ENCODE measurements around the gene EPGN. TPM values are rescaled to one million over a fixed set of nuclear protein-coding genes. Genes with fewer than 3 reads are reported as not detected.

Gene EPGN
- total and polyA plus RNA-seq, 5 donors from 2014 or later: 0.54 TPM; not detected in 4

DNA sequence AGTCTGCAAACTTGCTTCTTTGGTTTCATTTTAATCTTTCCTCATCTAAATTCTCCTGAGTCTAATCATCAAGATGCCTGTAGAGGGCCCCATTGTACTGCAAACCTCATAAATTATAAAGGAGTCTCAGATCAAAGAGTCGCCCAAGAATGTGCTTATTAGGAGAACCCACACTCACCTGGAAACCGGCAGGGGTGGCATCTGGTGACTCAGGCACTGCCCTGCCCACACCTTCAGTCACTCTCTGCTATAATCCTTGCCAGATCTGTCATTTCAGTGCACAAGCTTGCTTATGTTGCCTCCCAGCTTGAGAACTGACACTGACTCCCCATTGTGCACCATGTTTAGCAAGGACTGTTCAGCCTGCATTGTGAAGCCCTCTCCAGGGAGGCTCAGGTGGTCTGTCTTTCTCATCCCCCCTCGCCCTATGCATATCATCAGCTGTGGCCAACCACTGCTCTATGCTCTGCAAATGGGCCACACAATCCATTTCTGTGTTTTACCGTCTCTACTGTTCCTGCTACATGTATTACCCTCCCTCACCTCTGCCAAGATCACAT is 12.4 kb downstream of the EPGN start:
- peak in 2 of 3 donors; percentile 1 to 56 for DNase-seq
- Mint-ChIP-seq H3K4me1 (no peaks in the 10 kb centered on the region), H3K27ac (no peak overlapping the region), H3K4me3 (no peak overlapping the region), H3K9me3 (no peaks in the 10 kb centered on the region), H3K36me3 (no peaks in the 10 kb centered on the region), H3K27me3 (peaks cover 4% of the 10 kb centered on the region)
- ATAC-seq (ENCODE audit: low read depth in 2 of 2): peak in 1 of 2 donors; percentile 43
- Histone ChIP-seq H3K4me1 (ENCODE audit: control insufficient read depth, insufficient read depth, low read length, poor library complexity, severe bottlenecking) (no peaks in the 10 kb centered on the region), H3K36me3 (ENCODE audit: control insufficient read depth, insufficient read depth, low read length) (no peaks in the 10 kb centered on the region), H3K9me3 (ENCODE audit: control insufficient read depth in 2 of 2, low read length in 2 of 2) (no peaks in the 10 kb centered on the region), H3K27me3 (ENCODE audit: control insufficient read depth, insufficient read depth, low read length) (peaks cover 3% of the 10 kb centered on the region), H3K27ac (ENCODE audit: insufficient read depth, low read length, poor library complexity, severe bottlenecking) (no peak overlapping the region), H3K4me3 (ENCODE audit: low read depth, low read length) (no peak overlapping the region)

DNA sequence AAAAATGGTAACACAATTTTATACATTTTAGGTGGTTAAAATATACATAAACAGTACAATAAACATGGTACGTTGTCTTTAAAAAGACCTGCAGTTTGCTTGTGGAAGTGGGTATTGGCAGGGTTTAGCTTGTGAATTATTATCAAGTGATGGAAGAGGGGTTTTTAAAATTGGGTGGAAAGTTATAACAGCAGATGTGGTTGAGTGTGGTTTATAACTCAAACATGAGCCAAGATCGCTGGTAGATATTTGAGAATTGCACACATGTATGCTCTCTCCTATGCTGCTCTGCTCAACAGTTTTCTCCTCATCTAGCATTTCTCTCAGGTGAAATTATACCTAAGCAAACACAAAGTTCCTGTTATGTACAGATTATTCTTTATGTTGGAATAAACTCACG is 14.0 kb downstream of the EPGN start:
- Histone ChIP-seq H3K27me3 (ENCODE audit: control insufficient read depth, insufficient read depth, low read length) (peaks cover 3% of the 10 kb centered on the region), H3K9me3 (ENCODE audit: control insufficient read depth in 2 of 2, low read length in 2 of 2) (no peaks in the 10 kb centered on the region), H3K27ac (ENCODE audit: insufficient read depth, low read length, poor library complexity, severe bottlenecking) (no peak overlapping the region), H3K4me1 (ENCODE audit: control insufficient read depth, insufficient read depth, low read length, poor library complexity, severe bottlenecking) (no peaks in the 10 kb centered on the region), H3K36me3 (ENCODE audit: control insufficient read depth, insufficient read depth, low read length) (no peaks in the 10 kb centered on the region), H3K4me3 (ENCODE audit: low read depth, low read length) (no peak overlapping the region)
- ATAC-seq (ENCODE audit: low read depth in 2 of 2) (no peak), DNase-seq (no peak)
- Mint-ChIP-seq H3K27me3 (peaks cover 3% of the 10 kb centered on the region), H3K36me3 (no peaks in the 10 kb centered on the region), H3K4me3 (no peak overlapping the region), H3K9me3 (no peaks in the 10 kb centered on the region), H3K4me1 (no peaks in the 10 kb centered on the region), H3K27ac (no peak overlapping the region)

DNA sequence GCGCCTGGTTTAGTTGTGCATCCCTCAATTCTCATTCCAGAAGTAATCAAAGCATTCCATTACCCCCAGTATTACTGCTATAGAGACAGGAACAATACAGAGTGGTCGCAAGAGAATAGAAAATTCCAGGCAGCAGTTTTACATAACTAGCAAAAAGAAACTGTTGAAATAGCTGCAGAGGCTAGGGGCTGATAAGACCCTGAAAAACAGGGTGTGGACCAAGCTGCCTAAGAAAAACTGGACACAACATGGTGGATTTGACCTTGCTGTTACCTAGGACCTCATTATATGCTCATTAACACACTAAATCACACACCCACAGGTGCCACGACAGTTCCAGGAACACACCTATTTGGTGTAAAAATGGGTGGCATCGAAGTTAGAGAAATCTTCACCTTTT is 15.4 kb downstream of the EPGN start:
- H3K27me3 Mint-ChIP-seq: no peaks in the 10 kb centered on the region
- H3K27ac Mint-ChIP-seq: no peak overlapping the region
- no peaks in the 10 kb centered on the region for H3K9me3 ChIP-seq (ENCODE audit: control insufficient read depth in 2 of 2, low read length in 2 of 2)
- ATAC-seq (ENCODE audit: low read depth in 2 of 2): no peak
- H3K27ac ChIP-seq (ENCODE audit: insufficient read depth, low read length, poor library complexity, severe bottlenecking): no peak overlapping the region
- no peaks in the 10 kb centered on the region for H3K4me1 Mint-ChIP-seq
- H3K36me3 ChIP-seq (ENCODE audit: control insufficient read depth, insufficient read depth, low read length): no peaks in the 10 kb centered on the region
- no peaks in the 10 kb centered on the region for H3K36me3 Mint-ChIP-seq
- H3K4me3 ChIP-seq (ENCODE audit: low read depth, low read length): no peak overlapping the region
- no peaks in the 10 kb centered on the region for H3K4me1 ChIP-seq (ENCODE audit: control insufficient read depth, insufficient read depth, low read length, poor library complexity, severe bottlenecking)
- H3K4me3 Mint-ChIP-seq: no peak overlapping the region
- no peaks in the 10 kb centered on the region for H3K9me3 Mint-ChIP-seq
- H3K27me3 ChIP-seq (ENCODE audit: control insufficient read depth, insufficient read depth, low read length): peaks cover 3% of the 10 kb centered on the region
- no peak for DNase-seq

DNA sequence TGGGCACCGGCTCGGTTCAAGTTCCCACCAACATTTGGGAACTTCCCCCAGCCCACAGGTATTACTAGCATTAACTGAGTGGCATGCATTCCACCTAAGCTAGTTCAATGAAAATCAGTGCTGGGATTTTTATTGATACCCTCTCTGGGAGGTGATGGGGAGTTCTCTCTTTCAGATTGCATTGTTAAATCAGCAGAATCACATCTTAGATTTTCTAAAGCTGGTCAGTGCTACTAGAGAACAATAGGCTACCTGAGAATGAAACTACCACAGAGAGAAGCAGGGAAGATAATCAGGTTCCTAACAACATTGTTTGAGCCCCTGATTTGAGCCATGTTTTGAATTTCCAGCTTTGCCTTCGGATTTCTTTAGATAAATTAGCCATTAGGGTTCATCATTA is 16.0 kb downstream of the EPGN start:
- Mint-ChIP-seq H3K4me1 (no peaks in the 10 kb centered on the region), H3K9me3 (no peaks in the 10 kb centered on the region), H3K4me3 (no peak overlapping the region), H3K27ac (no peak overlapping the region), H3K27me3 (no peaks in the 10 kb centered on the region), H3K36me3 (no peaks in the 10 kb centered on the region)
- ATAC-seq (ENCODE audit: low read depth in 2 of 2) (no peak), DNase-seq (no peak)
- H3K9me3 ChIP-seq (ENCODE audit: control insufficient read depth in 2 of 2, low read length in 2 of 2): no peaks in the 10 kb centered on the region
- no peak overlapping the region for H3K4me3 ChIP-seq (ENCODE audit: low read depth, low read length)
- no peaks in the 10 kb centered on the region for H3K36me3 ChIP-seq (ENCODE audit: control insufficient read depth, insufficient read depth, low read length)
- H3K27ac ChIP-seq (ENCODE audit: insufficient read depth, low read length, poor library complexity, severe bottlenecking): no peak overlapping the region
- H3K4me1 ChIP-seq (ENCODE audit: control insufficient read depth, insufficient read depth, low read length, poor library complexity, severe bottlenecking): no peaks in the 10 kb centered on the region
- H3K27me3 ChIP-seq (ENCODE audit: control insufficient read depth, insufficient read depth, low read length): peaks cover 3% of the 10 kb centered on the region

DNA sequence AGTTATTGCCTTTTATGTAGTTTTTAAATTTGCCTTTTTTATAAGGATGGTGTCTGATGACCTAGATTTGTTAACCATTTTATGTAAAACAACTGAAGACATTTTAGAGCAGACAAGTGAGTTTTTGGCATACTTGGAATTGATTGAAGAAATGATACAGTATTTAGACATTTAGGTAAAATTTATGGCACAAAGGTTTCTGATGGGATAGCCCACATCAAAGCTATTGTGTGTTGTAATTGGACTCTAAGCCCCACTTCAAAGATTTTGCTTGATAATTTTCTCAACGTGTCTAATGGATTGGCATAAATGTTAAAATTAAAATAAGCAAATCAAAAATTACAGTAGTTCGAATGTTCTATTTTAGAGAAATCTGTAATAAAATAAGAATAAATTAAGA is 17.6 kb downstream of the EPGN start:
- no peak for DNase-seq
- Mint-ChIP-seq H3K27me3 (no peaks in the 10 kb centered on the region), H3K4me3 (no peak overlapping the region), H3K9me3 (no peaks in the 10 kb centered on the region), H3K27ac (no peak overlapping the region), H3K4me1 (no peaks in the 10 kb centered on the region), H3K36me3 (no peaks in the 10 kb centered on the region)
- Histone ChIP-seq H3K27ac (ENCODE audit: insufficient read depth, low read length, poor library complexity, severe bottlenecking) (no peak overlapping the region), H3K9me3 (ENCODE audit: control insufficient read depth in 2 of 2, low read length in 2 of 2) (no peaks in the 10 kb centered on the region), H3K4me1 (ENCODE audit: control insufficient read depth, insufficient read depth, low read length, poor library complexity, severe bottlenecking) (no peaks in the 10 kb centered on the region), H3K27me3 (ENCODE audit: control insufficient read depth, insufficient read depth, low read length) (peaks cover 3% of the 10 kb centered on the region), H3K36me3 (ENCODE audit: control insufficient read depth, insufficient read depth, low read length) (no peaks in the 10 kb centered on the region), H3K4me3 (ENCODE audit: low read depth, low read length) (no peak overlapping the region)
- no peak for ATAC-seq (ENCODE audit: low read depth in 2 of 2)

DNA sequence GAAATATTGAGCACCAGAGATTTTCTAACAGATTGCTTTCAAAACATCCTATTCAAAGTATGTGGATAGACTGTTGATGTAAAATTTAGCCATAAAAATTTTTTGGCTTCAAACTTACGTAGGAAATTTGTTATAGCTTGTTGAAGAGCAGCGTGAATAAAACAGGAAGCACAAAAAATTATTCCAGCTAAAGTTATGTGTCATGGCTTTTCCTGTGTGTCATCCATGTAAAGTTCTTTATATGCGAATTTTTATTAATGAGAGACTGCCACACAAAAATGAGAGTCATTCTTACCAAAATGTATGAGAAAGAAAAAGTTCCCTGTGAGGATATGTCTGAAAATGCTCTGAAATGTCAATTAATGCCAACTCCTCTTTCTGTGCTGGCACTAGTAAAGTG is 19.5 kb downstream of the EPGN start:
- no peaks in the 10 kb centered on the region for H3K9me3 ChIP-seq (ENCODE audit: control insufficient read depth in 2 of 2, low read length in 2 of 2)
- H3K4me3 ChIP-seq (ENCODE audit: low read depth, low read length): no peak overlapping the region
- no peak overlapping the region for H3K27ac ChIP-seq (ENCODE audit: insufficient read depth, low read length, poor library complexity, severe bottlenecking)
- H3K4me3 Mint-ChIP-seq: no peak overlapping the region
- H3K9me3 Mint-ChIP-seq: no peaks in the 10 kb centered on the region
- no peak overlapping the region for H3K27ac Mint-ChIP-seq
- no peaks in the 10 kb centered on the region for H3K36me3 Mint-ChIP-seq
- H3K27me3 ChIP-seq (ENCODE audit: control insufficient read depth, insufficient read depth, low read length): peaks cover 1% of the 10 kb centered on the region
- H3K27me3 Mint-ChIP-seq: no peaks in the 10 kb centered on the region
- no peaks in the 10 kb centered on the region for H3K4me1 Mint-ChIP-seq
- ATAC-seq (ENCODE audit: low read depth in 2 of 2) (no peak), DNase-seq (no peak)
- no peaks in the 10 kb centered on the region for H3K4me1 ChIP-seq (ENCODE audit: control insufficient read depth, insufficient read depth, low read length, poor library complexity, severe bottlenecking)
- no peaks in the 10 kb centered on the region for H3K36me3 ChIP-seq (ENCODE audit: control insufficient read depth, insufficient read depth, low read length)

DNA sequence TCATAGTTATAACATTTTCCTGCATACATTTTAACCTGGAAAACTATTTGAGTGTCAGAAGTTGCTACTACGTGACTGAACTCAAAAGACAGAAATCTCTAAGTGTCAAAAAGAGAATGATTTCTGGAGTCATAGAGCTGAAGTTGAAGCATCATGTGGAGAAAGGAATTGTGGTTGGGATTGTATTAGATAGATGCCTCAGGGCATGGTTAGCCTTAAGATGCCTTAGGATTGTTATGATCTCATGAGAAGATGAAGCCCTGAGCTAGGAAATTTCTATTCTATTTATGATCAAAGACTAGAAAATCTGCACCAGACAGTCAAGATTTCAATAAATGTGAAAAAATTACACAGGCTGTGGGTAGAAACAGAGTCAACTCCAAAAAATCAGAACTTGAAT is 20.2 kb downstream of the EPGN start:
- no peaks in the 10 kb centered on the region for H3K27me3 ChIP-seq (ENCODE audit: control insufficient read depth, insufficient read depth, low read length)
- no peaks in the 10 kb centered on the region for H3K4me1 ChIP-seq (ENCODE audit: control insufficient read depth, insufficient read depth, low read length, poor library complexity, severe bottlenecking)
- H3K27ac Mint-ChIP-seq: no peak overlapping the region
- H3K27me3 Mint-ChIP-seq: no peaks in the 10 kb centered on the region
- no peak overlapping the region for H3K4me3 ChIP-seq (ENCODE audit: low read depth, low read length)
- ATAC-seq (ENCODE audit: low read depth in 2 of 2): no peak
- no peaks in the 10 kb centered on the region for H3K36me3 Mint-ChIP-seq
- no peak overlapping the region for H3K27ac ChIP-seq (ENCODE audit: insufficient read depth, low read length, poor library complexity, severe bottlenecking)
- H3K4me3 Mint-ChIP-seq: no peak overlapping the region
- no peaks in the 10 kb centered on the region for H3K4me1 Mint-ChIP-seq
- H3K9me3 Mint-ChIP-seq: no peaks in the 10 kb centered on the region
- DNase-seq: no peak
- H3K36me3 ChIP-seq (ENCODE audit: control insufficient read depth, insufficient read depth, low read length): no peaks in the 10 kb centered on the region
- no peaks in the 10 kb centered on the region for H3K9me3 ChIP-seq (ENCODE audit: control insufficient read depth in 2 of 2, low read length in 2 of 2)

DNA sequence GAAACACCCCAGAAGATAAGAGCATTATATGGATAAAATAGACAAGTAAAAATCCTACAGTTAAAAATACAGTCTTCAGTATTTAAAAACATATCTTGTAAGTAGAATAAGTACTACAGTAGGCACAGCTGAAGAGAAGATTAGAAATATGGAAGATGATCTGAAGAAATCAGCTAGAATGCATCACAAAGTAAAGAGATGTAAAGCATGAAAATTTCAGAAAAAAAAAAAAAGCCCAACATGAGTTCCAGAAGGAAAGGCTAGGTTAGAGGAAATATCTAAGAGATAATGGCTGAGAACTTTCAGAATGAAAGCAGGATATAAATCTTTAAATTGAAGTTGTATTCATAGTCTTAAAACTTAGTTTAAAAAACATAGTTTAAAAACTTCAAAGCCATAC is 21.0 kb downstream of the EPGN start:
- no peak overlapping the region for H3K4me3 Mint-ChIP-seq
- Histone ChIP-seq H3K4me1 (ENCODE audit: control insufficient read depth, insufficient read depth, low read length, poor library complexity, severe bottlenecking) (no peaks in the 10 kb centered on the region), H3K36me3 (ENCODE audit: control insufficient read depth, insufficient read depth, low read length) (no peaks in the 10 kb centered on the region), H3K27me3 (ENCODE audit: control insufficient read depth, insufficient read depth, low read length) (no peaks in the 10 kb centered on the region), H3K4me3 (ENCODE audit: low read depth, low read length) (no peak overlapping the region), H3K27ac (ENCODE audit: insufficient read depth, low read length, poor library complexity, severe bottlenecking) (no peak overlapping the region), H3K9me3 (ENCODE audit: control insufficient read depth in 2 of 2, low read length in 2 of 2) (no peaks in the 10 kb centered on the region)
- no peaks in the 10 kb centered on the region for H3K27me3 Mint-ChIP-seq
- ATAC-seq (ENCODE audit: low read depth in 2 of 2) (no peak), DNase-seq (no peak)
- peaks cover 0 to 1% (median 0%) of the 10 kb centered on the region in 7 donors for H3K9me3 Mint-ChIP-seq
- no peak overlapping the region for H3K27ac Mint-ChIP-seq
- H3K4me1 Mint-ChIP-seq: no peaks in the 10 kb centered on the region
- H3K36me3 Mint-ChIP-seq: no peaks in the 10 kb centered on the region
